ENCODE measurements around the gene TGM4.
A peak's percentile ranks its signal among the peaks of the same experiment; 100 is the strongest.

TGM4 gene

GRCh38 chr3:44860117-44860516, 14.3 kb upstream of the TGM4 start:
- no peaks in the 10 kb centered on the region for H3K9me3 Mint-ChIP-seq
- H3K36me3 Mint-ChIP-seq (ENCODE audit: low read depth), result peaks cover 25% of the 10 kb centered on the region
- no peak for DNase-seq
- peaks cover 10% of the 10 kb centered on the region for H3K4me1 Mint-ChIP-seq
- TF ChIP-seq CTCF (IDR thresholded peaks at IDR 0.05), result no peak
- no peak overlapping the region for H3K4me3 Mint-ChIP-seq
- no peaks in the 10 kb centered on the region for H3K27me3 Mint-ChIP-seq (ENCODE audit: low read depth, poor library complexity)
- H3K27ac Mint-ChIP-seq, result no peak overlapping the region

GRCh38 chr3:44861412-44862225, 12.8 kb upstream of the TGM4 start, which contains the start of gene TMEM42:
TMEM42 (plus strand) TSS chr3:44861912; CDS start chr3:44861925, 13 bp downstream.
- peak within 1 kb of the TSS; percentile 96 for H3K27ac Mint-ChIP-seq
- H3K27me3 Mint-ChIP-seq (ENCODE audit: low read depth, poor library complexity), result no peaks in the 10 kb centered on the region
- no peak for TF ChIP-seq CTCF (IDR thresholded peaks at IDR 0.05)
- H3K36me3 Mint-ChIP-seq (ENCODE audit: low read depth), result peaks cover 36% of the 10 kb centered on the region
- H3K4me3 Mint-ChIP-seq, result peak within 1 kb of the TSS; percentile 90
- DNase-seq, result peak; percentile 88
- H3K4me1 Mint-ChIP-seq, result peaks cover 10% of the 10 kb centered on the region
- no peaks in the 10 kb centered on the region for H3K9me3 Mint-ChIP-seq

GRCh38 chr3:44862226-44862637, 12.2 kb upstream of the TGM4 start:
- TF ChIP-seq CTCF (IDR thresholded peaks at IDR 0.05), result no peak
- H3K27ac Mint-ChIP-seq, result no peak overlapping the region

GRCh38 chr3:44865272-44866035, 9.0 kb upstream of the TGM4 start:
- peaks cover 52% of the 10 kb centered on the region for H3K36me3 Mint-ChIP-seq (ENCODE audit: low read depth)
- no peaks in the 10 kb centered on the region for H3K27me3 Mint-ChIP-seq (ENCODE audit: low read depth, poor library complexity)
- H3K27ac Mint-ChIP-seq, result no peak overlapping the region
- DNase-seq, result no peak
- TF ChIP-seq CTCF (IDR thresholded peaks at IDR 0.05), result no peak
- H3K4me3 Mint-ChIP-seq, result no peak overlapping the region
- H3K9me3 Mint-ChIP-seq, result peaks cover 7% of the 10 kb centered on the region
- peaks cover 10% of the 10 kb centered on the region for H3K4me1 Mint-ChIP-seq

More at GRCh38 chr3:44862226-44862637, 12.2 kb upstream of the TGM4 start:
- Mint-ChIP-seq H3K4me1 (peaks cover 10% of the 10 kb centered on the region), H3K27me3 (ENCODE audit: low read depth, poor library complexity) (no peaks in the 10 kb centered on the region), H3K4me3 (peak overlapping the region; percentile 90), H3K36me3 (ENCODE audit: low read depth) (peaks cover 43% of the 10 kb centered on the region), H3K9me3 (no peaks in the 10 kb centered on the region)
- no peak for DNase-seq

- Mint-ChIP-seq H3K4me3 (no peak overlapping the region), H3K36me3 (ENCODE audit: low read depth) (peaks cover 47% of the 10 kb centered on the region), H3K27ac (no peak overlapping the region), H3K27me3 (ENCODE audit: low read depth, poor library complexity) (no peaks in the 10 kb centered on the region), H3K4me1 (peaks cover 3% of the 10 kb centered on the region), H3K9me3 (peaks cover 7% of the 10 kb centered on the region)
- DNase-seq, result no peak
- TF ChIP-seq CTCF (IDR thresholded peaks at IDR 0.05), result no peak
Measured at GRCh38 chr3:44867421-44868111, 6.8 kb upstream of the TGM4 start.

Measured in nephron progenitor cell (in vitro differentiated cells).